Mesodermal cell (in vitro differentiated cells): ENCODE results near the gene RAB3D.
"Not testable (repeated sequence)": the region's sequence is repeated elsewhere in the genome, so short reads cannot be mapped to it uniquely, and the experiment has no call there.

Source experiments
- H3K27ac ChIP-seq: 2 replicates; pipeline ENCODE4 v1.7.0; 2013; ENCODE audit warnings: mild to moderate bottlenecking, low read depth, low read length, moderate library complexity; ENCODE audit not compliant: severe bottlenecking
- H3K36me3 ChIP-seq: 2 replicates; pipeline ENCODE4 v1.7.1; 2013; ENCODE audit warnings: mild to moderate bottlenecking, low read length, moderate library complexity; ENCODE audit not compliant: control insufficient read depth, insufficient read depth
- H3K4me1 ChIP-seq: one replicate; pipeline ENCODE4 v1.7.1; 2013; ENCODE audit warnings: mild to moderate bottlenecking, low read length; ENCODE audit not compliant: insufficient read depth, control insufficient read depth, poor library complexity, severe bottlenecking
- H3K4me3 ChIP-seq: 2 replicates; pipeline ENCODE4 v1.7.0; 2013; ENCODE audit warnings: low read length, control low read depth, mild to moderate bottlenecking; ENCODE audit not compliant: insufficient read depth, poor library complexity, severe bottlenecking; ENCODE audit errors: extremely low read depth
- H3K9me3 ChIP-seq: 2 replicates; pipeline ENCODE4 v1.7.1; 2013; ENCODE audit warnings: mild to moderate bottlenecking, low read length, moderate library complexity; ENCODE audit not compliant: control insufficient read depth
- WGBS, 2 experiments: methylation state at CpG; one replicate each; pipeline ENCODE4 v1.1.5; 2013; ENCODE audit warnings: missing lambda C conversion rate in 2 of 2; ENCODE audit not compliant: insufficient coverage in 2 of 2; 5-methylcytosine and 5-hydroxymethylcytosine counted together

RAB3D gene

DNA sequence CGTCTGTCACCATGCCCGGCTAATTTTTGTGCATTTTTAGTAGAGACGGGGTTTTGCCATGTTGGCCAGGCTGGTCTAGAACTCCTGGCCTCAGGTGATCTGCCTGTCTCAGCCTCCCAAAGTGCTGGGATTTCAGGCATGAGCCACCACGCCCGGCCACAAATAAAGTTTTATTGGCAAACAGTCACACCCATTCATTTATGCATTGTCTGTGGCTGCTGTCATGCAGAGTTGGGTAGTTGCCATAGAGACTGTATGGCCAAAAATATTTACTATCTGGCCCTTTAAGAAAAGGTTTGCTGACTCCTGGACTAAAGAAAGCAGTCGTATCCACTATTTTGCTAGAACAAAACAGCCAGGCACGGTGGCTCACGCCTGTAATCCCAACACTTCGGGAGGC, 5.6 kb downstream of the RAB3D start:
- peaks cover 52% of the 10 kb centered on the region for H3K36me3 ChIP-seq
- H3K4me3 ChIP-seq, H3K4me1 ChIP-seq, H3K27ac ChIP-seq, H3K9me3 ChIP-seq: not testable (repeated sequence)
- WGBS, 2 experiments, result 86 to 97% methylated on average over 7 to 9 of the region's 9 CpGs

DNA sequence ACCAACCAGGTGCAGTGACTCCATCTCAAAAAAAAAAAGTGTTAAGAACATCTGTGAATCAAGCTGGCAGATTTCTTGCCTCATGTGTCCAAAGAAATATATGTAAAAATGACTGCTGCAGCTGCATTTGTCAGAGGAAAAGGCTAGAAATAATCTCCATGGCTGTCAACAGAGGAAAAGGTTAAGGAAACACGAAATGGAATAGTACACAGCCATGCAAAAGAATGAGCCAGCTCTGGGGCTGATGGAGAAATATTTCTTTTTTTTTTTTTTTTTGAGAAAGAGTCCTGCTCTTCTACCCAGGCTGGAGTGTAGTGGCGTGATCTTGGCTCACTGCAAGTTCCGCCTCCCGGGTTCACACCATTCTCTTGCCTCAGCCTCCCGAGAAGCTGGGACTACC, 6.6 kb downstream of the RAB3D start:
- WGBS, 2 experiments, result 100% methylated on average over 1 to 5 of the region's 5 CpGs
- Histone ChIP-seq H3K4me3 (no peak overlapping the region), H3K27ac (no peak overlapping the region), H3K36me3 (peaks cover 57% of the 10 kb centered on the region), H3K9me3 (no peaks in the 10 kb centered on the region), H3K4me1 (no peaks in the 10 kb centered on the region)

DNA sequence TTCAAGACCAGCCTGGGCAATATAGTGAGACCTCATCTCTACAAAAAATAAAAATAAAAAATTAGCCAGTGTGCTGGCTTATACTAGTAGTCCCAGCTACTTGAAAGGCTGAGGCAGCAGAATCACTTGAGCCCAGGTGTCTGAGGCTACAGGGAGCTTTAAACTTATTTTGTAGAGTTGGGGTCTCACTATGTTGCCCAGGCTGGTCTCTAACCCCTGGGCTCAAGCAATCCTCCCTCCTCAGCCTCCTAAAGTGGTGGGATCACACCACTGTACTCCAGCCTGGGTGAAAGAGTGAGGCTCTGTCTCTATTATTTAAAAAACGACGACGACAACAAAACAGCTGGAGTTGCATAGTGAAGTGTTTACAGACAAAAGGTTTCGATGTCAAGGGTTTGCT, 8.0 kb downstream of the RAB3D start:
- no peaks in the 10 kb centered on the region for H3K9me3 ChIP-seq
- no peak overlapping the region for H3K27ac ChIP-seq
- H3K36me3 ChIP-seq, result peaks cover 56% of the 10 kb centered on the region
- no peaks in the 10 kb centered on the region for H3K4me1 ChIP-seq
- no peak overlapping the region for H3K4me3 ChIP-seq
- WGBS, 2 experiments, result 94 to 96% methylated on average over 4 of the region's 4 CpGs

DNA sequence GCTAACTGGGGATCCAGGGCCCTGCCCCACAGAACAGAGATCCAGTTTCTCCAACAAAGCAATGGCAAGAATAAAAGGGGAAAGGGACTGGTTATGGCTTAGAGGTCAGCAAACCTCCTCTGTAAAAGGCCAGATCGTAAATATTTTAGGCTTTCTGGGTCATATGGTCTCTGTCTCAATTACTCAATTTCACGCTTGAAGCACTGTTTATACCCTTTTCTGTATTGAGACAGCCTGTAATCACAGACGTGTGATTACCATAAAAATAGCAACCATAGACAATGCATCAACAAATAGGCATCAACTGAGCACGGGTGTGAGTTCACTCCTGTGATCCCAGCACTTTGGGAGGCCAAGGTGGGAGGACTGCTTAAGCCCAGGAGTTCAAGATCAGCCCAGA, 9.3 kb downstream of the RAB3D start:
- 93 to 95% methylated on average over 4 of the region's 4 CpGs for WGBS, 2 experiments
- Histone ChIP-seq H3K4me1 (no peaks in the 10 kb centered on the region), H3K27ac (no peak overlapping the region), H3K9me3 (no peaks in the 10 kb centered on the region), H3K36me3 (peaks cover 54% of the 10 kb centered on the region), H3K4me3 (no peak overlapping the region)

DNA sequence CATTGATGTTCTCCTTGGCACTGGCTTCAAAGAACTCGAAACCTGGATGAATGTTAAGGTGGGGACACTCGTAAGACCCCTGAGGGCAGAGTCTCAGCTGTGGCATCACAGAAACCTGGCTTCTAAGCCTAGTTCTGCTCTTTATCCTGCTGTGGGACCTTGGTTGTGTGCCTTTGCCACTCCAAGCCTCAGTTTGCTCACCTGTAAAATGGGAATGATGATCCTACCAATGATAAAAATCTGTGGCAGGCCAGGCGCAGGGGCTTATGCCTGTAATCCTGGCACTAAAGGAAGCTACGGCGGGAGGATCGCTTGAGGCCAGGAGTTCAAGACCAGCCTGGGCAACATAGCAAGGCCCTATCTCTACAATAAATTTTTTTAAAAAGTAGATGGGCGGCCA, 13.9 kb downstream of the RAB3D start:
- 95% methylated on average over 4 to 7 of the region's 7 CpGs for WGBS, 2 experiments
- Histone ChIP-seq H3K36me3 (peaks cover 27% of the 10 kb centered on the region), H3K27ac (no peak overlapping the region), H3K4me3 (no peak overlapping the region), H3K9me3 (no peaks in the 10 kb centered on the region), H3K4me1 (no peaks in the 10 kb centered on the region)

DNA sequence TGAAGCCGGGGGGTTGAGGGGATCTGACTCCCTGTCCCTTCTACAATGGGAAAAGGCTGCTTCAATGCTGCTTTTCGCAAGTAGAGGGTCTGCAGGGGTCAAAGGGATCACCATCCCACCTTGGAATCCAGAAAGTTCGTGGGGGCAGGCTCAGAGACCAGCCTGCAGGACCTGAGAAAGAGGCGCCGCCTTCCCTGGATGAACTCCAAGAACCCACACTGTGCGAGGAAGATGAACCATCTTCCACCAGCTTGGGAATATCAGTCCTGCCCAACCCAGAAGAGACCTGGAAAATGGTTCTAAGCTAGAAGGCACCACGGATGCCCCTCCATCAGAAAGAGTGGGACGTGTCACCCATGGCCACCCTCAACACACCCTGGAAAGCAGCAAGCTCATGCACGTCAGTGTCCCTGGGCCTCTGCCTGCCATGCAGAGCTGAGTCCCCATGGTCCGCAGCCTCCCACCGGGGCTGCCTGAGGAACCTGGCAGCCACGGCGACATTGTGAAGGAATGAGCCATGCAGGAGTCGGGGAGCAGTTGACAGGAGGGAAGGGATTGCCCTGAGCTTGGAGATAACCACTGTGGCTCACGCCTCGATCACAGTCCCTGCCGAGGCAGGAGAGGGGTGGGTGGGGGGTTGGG, 14.6 kb downstream of the RAB3D start:
- no peaks in the 10 kb centered on the region for H3K9me3 ChIP-seq
- H3K4me1 ChIP-seq, result no peaks in the 10 kb centered on the region
- no peak overlapping the region for H3K4me3 ChIP-seq
- peaks cover 23% of the 10 kb centered on the region for H3K36me3 ChIP-seq
- 95 to 96% methylated on average over 13 of the region's 17 CpGs for WGBS, 2 experiments
- H3K27ac ChIP-seq, result no peak overlapping the region

DNA sequence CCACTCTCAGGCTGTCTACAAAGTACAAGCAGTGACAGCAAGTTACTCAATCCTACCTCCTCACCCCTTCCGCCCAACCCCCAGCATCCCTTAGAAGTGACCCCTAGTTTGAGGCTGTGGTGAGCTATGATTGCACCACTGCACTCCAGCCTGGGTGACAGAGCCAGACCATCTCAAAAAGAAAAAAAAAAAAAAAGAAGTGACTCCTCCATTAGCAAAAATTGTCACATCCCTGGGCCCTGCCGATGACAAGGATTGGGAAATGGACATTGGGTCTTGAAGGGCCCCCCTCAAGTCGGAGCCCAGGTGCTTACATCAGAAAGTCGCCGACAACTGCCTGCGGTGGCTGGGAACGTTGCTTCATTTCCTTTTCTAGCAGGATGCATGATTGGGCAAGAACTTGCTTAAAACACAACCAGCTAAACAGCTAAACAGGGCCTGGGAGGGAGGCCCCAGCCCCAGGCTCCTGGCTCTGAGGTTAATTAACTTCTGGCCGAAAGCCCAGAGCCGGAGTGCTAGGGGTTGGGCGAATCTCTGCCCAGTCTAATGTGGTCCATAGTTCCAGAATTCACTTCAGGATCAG, 15.3 kb downstream of the RAB3D start:
- H3K27ac ChIP-seq, result no peak overlapping the region

DNA sequence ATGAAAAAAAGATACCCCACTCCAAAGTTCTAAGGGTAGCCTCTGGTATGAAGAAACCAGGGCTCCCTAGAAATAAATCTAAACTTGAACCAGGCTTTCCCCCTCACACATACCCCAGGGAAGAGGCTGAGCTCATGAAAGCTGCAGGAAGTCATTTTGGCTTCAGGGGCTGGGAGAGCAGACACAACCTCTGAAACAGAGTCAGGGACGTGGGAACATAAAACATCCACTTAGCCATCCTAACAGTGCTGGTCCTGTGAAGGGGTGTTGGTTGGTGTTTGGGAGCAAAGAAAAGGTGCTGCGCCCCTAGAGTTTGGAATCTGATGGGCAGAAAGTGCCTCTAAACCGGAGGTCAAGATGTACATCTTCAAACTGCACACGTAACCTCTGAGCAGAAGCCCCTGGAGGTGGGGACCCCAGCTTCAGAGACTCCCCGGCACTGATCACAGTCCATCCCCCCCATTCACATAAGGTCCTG, 15.8 kb downstream of the RAB3D start:
- H3K36me3 ChIP-seq, result peaks cover 17% of the 10 kb centered on the region
- H3K9me3 ChIP-seq, result no peaks in the 10 kb centered on the region
- no peaks in the 10 kb centered on the region for H3K4me1 ChIP-seq
- H3K4me3 ChIP-seq, result no peak overlapping the region
- 81 to 92% methylated on average over 3 of the region's 5 CpGs for WGBS, 2 experiments
- no peak overlapping the region for H3K27ac ChIP-seq

More for the DNA sequence above, 15.3 kb downstream of the RAB3D start:
- H3K4me3 ChIP-seq, result no peak overlapping the region
- no peaks in the 10 kb centered on the region for H3K9me3 ChIP-seq
- peaks cover 20% of the 10 kb centered on the region for H3K36me3 ChIP-seq
- H3K4me1 ChIP-seq, result no peaks in the 10 kb centered on the region
- 87 to 97% methylated on average over 9 to 10 of the region's 10 CpGs for WGBS, 2 experiments

DNA sequence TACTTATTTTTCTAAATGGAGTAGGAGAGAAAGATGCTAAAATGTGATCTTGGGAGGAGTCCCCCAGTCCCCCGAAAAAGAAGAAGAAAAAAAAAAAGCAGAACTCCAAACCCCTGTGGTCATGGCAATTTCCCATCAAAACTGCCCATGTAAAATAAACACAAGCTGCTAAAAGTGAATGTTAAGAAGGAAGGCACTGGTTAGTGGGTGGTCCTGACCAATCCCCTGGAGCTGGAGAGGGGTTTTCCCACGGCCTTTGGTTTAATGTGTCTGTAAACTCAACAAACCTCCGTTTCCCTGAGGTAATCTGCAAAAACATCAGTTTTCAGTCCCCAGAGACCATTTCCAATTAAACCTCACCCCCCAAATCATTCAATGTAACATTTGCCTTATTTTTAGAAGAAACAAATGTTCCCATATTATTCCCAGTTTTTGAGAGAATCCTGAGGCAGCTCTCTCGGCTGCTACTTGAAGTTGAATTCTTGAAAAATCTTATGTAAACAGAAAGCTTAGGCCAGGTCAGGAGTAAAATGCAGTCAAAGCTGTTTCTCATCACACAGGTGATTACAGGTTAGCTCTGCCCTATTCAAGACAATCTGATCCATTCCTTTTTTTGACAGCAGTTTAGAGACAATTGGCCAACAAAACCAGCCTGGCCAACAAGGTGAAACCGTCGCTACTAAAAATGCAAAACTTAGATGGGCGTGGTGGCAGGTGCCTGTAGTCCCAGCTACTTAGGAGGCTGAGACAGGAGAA, 17.0 kb downstream of the RAB3D start:
- Histone ChIP-seq H3K4me1 (no peaks in the 10 kb centered on the region), H3K27ac (no peak overlapping the region), H3K9me3 (no peaks in the 10 kb centered on the region), H3K4me3 (no peak overlapping the region), H3K36me3 (peaks cover 14% of the 10 kb centered on the region)
- 78 to 85% methylated on average over 3 to 5 of the region's 7 CpGs for WGBS, 2 experiments

DNA sequence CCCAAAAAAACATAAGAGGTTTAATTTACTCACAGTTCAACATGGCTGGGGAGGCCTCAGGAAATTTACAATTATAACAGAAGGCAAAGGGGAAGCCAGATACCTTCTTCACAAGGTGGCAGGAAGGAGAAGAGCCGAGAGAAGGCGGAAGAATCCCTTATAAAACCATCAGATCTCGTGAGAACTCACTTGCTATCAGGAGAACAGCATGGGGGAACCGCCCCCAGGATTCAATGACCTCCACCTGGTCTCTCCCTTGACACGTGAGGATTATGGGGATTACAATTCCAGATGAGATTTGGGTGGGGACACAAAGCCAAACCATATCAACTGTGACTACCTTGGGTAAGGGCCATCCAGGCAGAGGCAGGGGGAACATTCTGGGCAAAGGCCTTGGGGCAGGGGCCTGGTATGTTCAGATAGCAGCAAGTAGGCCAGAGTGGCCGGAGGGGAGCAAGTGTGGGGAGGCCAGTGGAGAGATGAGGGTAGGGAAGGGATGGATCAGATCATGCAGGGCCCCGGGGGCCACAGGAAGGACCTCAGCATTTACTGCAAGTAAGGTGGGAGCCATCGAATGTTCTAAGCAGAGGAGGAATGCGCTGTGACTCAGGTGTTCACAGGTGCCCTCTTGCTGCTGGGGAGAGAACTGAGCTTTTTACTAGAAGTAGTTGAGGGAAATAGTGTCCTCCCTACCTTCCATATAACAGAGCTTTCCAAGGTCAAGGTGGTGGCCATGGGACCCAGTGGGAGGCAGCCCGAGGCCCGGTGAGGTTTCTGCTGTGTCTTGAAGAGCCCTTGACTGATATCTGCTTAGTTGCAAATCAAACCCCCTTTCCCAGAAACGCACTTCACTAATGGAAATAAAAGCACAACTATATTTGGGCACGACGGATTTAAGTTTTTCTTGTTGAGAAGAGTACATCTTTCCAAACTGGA, 18.0 kb downstream of the RAB3D start:
- 89 to 92% methylated on average over 9 of the region's 14 CpGs for whole genome bisulfite sequencing, 2 experiments
- Histone ChIP-seq H3K4me3 (no peak overlapping the region), H3K4me1 (no peaks in the 10 kb centered on the region), H3K9me3 (no peaks in the 10 kb centered on the region), H3K36me3 (peaks cover 7% of the 10 kb centered on the region), H3K27ac (no peak overlapping the region)
